ENCODE results near the gene RER1. TPM values are rescaled to one million over a fixed set of nuclear protein-coding genes. Genes with fewer than 3 reads are reported as not detected.

The RER1 gene
- total RNA-seq, 4 donors from 2014 or later: 56.9 to 86.5 (median 81.4) TPM

GRCh38 chr1:2355373-2356261 is 36.0 kb upstream of the RER1 start:
- no peaks in the 10 kb centered on the region for H3K27me3 ChIP-seq
- H3K36me3 ChIP-seq: no peaks in the 10 kb centered on the region
- no peaks in the 10 kb centered on the region for H3K9me3 ChIP-seq
- no peak for DNase-seq (ENCODE audit: low spot score in 2 of 2)
- no peak overlapping the region for H3K4me3 ChIP-seq
- no peak for TF ChIP-seq POLR2AphosphoS5 (IDR thresholded peaks at IDR 0.05)
- TF ChIP-seq EP300 (IDR thresholded peaks at IDR 0.05): no peak
- no peak for TF ChIP-seq POLR2A (IDR thresholded peaks at IDR 0.05)
- no peak for TF ChIP-seq CTCF (IDR thresholded peaks at IDR 0.05)
- H3K27ac ChIP-seq: no peak overlapping the region
- 85% methylated on average over 7 of the region's 28 CpGs for WGBS
- peaks cover 13% of the 10 kb centered on the region for H3K4me1 ChIP-seq

- no peaks in the 10 kb centered on the region for H3K9me3 ChIP-seq
- no peak overlapping the region for H3K27ac ChIP-seq
- no peak for DNase-seq (ENCODE audit: low spot score in 2 of 2)
- WGBS: 88% methylated on average over 5 of the region's 15 CpGs
- TF ChIP-seq CTCF (IDR thresholded peaks at IDR 0.05) (no peak), POLR2A (IDR thresholded peaks at IDR 0.05) (no peak), POLR2AphosphoS5 (IDR thresholded peaks at IDR 0.05) (no peak), EP300 (IDR thresholded peaks at IDR 0.05) (no peak)
- H3K4me3 ChIP-seq: no peak overlapping the region
- no peaks in the 10 kb centered on the region for H3K36me3 ChIP-seq
- peaks cover 13% of the 10 kb centered on the region for H3K4me1 ChIP-seq
- no peaks in the 10 kb centered on the region for H3K27me3 ChIP-seq
Measured at GRCh38 chr1:2356401-2356800, 35.2 kb upstream of the RER1 start.

- no peaks in the 10 kb centered on the region for H3K27me3 ChIP-seq
- DNase-seq (ENCODE audit: low spot score in 2 of 2): no peak
- no peaks in the 10 kb centered on the region for H3K9me3 ChIP-seq
- TF ChIP-seq POLR2AphosphoS5 (IDR thresholded peaks at IDR 0.05): no peak
- 89% methylated on average over 5 of the region's 37 CpGs for WGBS
- peaks cover 13% of the 10 kb centered on the region for H3K4me1 ChIP-seq
- H3K36me3 ChIP-seq: no peaks in the 10 kb centered on the region
- no peak overlapping the region for H3K27ac ChIP-seq
- H3K4me3 ChIP-seq: no peak overlapping the region
Measured at GRCh38 chr1:2356911-2357845, 34.5 kb upstream of the RER1 start.

- Histone ChIP-seq H3K9me3 (no peaks in the 10 kb centered on the region), H3K4me1 (peaks cover 6% of the 10 kb centered on the region), H3K4me3 (no peak overlapping the region), H3K36me3 (no peaks in the 10 kb centered on the region), H3K27me3 (no peaks in the 10 kb centered on the region), H3K27ac (no peak overlapping the region)
- 89% methylated on average over 10 of the region's 13 CpGs for WGBS
- DNase-seq (ENCODE audit: low spot score in 2 of 2): no peak
- no peak for TF ChIP-seq CTCF (IDR thresholded peaks at IDR 0.05)
Measured at GRCh38 chr1:2358072-2358471, 33.6 kb upstream of the RER1 start.

- WGBS: 93% methylated on average over 3 of the region's 24 CpGs
- no peaks in the 10 kb centered on the region for H3K27me3 ChIP-seq
- no peaks in the 10 kb centered on the region for H3K36me3 ChIP-seq
- no peak overlapping the region for H3K27ac ChIP-seq
- no peak overlapping the region for H3K4me3 ChIP-seq
- TF ChIP-seq POLR2AphosphoS5 (IDR thresholded peaks at IDR 0.05) (no peak), POLR2A (IDR thresholded peaks at IDR 0.05) (no peak), EP300 (IDR thresholded peaks at IDR 0.05) (no peak), CTCF (IDR thresholded peaks at IDR 0.05) (no peak)
- H3K9me3 ChIP-seq: no peaks in the 10 kb centered on the region
- no peak for DNase-seq (ENCODE audit: low spot score in 2 of 2)
- no peaks in the 10 kb centered on the region for H3K4me1 ChIP-seq
Measured at GRCh38 chr1:2358651-2359640, 32.7 kb upstream of the RER1 start.
